Epithelial cell of proximal tubule (primary cell): ENCODE results near the gene LHFPL6. TPM values are rescaled to one million over a fixed set of nuclear protein-coding genes. Genes with fewer than 3 reads are reported as not detected.

Source experiments
- DNase-seq: peaks from one replicate; pipeline ENCODE4 v3.0.0-alpha.2; 2011; ENCODE audit warnings: low read depth
- H3K4me3 ChIP-seq: 2 replicates; pipeline ENCODE4 v1.5.1; 2011; ENCODE audit warnings: low read depth, mild to moderate bottlenecking, low read length
- CTCF ChIP-seq: conservative IDR thresholded peaks from 2 replicates; pipeline ENCODE4 v1.5.1; 2012; ENCODE audit warnings: low read depth, mild to moderate bottlenecking, low read length
- total RNA-seq: library from RNA; depleted of rRNA; stranded (reverse); fragments of >200 nt; gene quantifications from 2 replicates; pipeline ENCODE4 v1.2.3, GENCODE V29; 2015

The LHFPL6 gene
- total RNA-seq, 1 donor from 2014 or later, result 5.2 TPM

GRCh38 chr13:39586151-39586550 lies 16.8 kb downstream of the LHFPL6 start:
- DNase-seq, result no peak
- TF ChIP-seq CTCF, result no peak
- no peak overlapping the region for H3K4me3 ChIP-seq

- H3K4me3 ChIP-seq, result no peak overlapping the region
- DNase-seq, result no peak
- TF ChIP-seq CTCF, result no peak
These were observed 17.8 kb downstream of the LHFPL6 start for GRCh38 chr13:39585219-39585618.

- no peak overlapping the region for H3K4me3 ChIP-seq
- TF ChIP-seq CTCF, result no peak
- no peak for DNase-seq
These were observed 22.0 kb downstream of the LHFPL6 start for GRCh38 chr13:39580881-39581575.

- no peak for DNase-seq
- H3K4me3 ChIP-seq, result no peak overlapping the region
- TF ChIP-seq CTCF, result no peak
These were observed 24.1 kb downstream of the LHFPL6 start for GRCh38 chr13:39578821-39579291.

GRCh38 chr13:39577838-39578491 lies 25.0 kb downstream of the LHFPL6 start:
- no peak for DNase-seq
- no peak overlapping the region for H3K4me3 ChIP-seq
- TF ChIP-seq CTCF, result no peak

- no peak for TF ChIP-seq CTCF
- H3K4me3 ChIP-seq, result no peak overlapping the region
- DNase-seq, result no peak
These were observed 25.8 kb downstream of the LHFPL6 start for GRCh38 chr13:39577203-39577602.
